Measurements from ENCODE around the gene ERCC6L2.

The ERCC6L2 gene

DNA sequence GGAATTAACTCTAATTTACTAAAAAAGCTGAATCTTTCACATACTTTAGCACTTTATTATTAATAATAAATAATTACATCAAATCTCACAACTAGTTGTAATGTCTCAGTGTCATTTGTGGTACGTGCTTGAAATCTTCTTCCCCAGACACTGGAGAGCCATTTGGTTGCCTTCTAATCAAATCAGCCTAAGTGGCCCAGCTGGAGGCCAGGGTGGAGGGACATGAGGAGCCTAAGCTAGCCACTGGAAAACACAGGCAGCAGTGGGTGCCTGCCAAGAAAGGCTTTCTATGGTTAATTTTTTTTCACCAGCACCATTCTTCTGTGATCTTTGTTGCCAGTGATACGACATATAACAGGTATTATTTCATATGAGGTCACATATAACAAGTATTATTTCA lies 117.0 kb downstream of the ERCC6L2 start:
- TF ChIP-seq GATA2 (IDR thresholded peaks at IDR 0.05; ENCODE audit: low read depth, low read length) (no peak), GATA3 (IDR thresholded peaks at IDR 0.05; ENCODE audit: low read depth, low read length) (no peak)

DNA sequence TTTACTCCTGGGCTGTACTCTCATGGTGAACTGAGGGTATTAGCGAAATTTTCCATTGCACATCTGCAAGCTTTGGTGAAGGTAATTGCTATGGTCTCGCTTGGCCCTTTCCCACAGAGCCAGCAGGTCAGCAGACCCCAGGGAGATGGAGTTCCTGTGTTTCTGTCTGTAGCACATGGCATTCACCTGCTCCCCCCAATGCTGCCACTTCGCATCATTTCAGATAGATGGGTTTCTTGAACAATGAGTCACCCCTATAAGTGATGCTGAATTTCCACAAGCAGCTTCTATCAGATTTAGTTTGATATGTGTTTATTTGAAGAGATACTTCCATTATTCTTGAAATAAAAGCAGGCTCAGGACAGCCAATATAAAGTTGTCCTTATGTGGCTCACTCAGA lies 117.8 kb downstream of the ERCC6L2 start:
- TF ChIP-seq GATA2 (IDR thresholded peaks at IDR 0.05; ENCODE audit: low read depth, low read length) (no peak), GATA3 (IDR thresholded peaks at IDR 0.05; ENCODE audit: low read depth, low read length) (no peak)

DNA sequence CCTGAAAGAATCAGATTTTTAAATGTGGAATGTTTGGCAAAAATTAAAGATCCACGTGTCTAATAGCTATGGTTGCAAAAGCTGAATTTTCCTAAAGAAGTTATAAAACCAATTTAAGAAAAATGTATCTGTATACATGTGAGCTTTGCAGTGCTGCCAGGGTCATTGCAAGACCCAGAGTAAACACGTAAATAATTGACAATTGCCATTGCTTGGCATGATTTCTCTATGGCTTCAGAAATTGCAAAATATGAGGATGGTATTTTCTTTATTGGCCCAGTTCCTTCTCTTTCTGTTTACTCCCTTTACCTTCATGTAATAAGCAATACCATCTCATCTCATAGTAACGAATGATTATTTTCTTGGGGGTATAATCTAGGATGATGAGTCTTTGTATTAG lies 123.9 kb downstream of the ERCC6L2 start:
- TF ChIP-seq GATA3 (IDR thresholded peaks at IDR 0.05; ENCODE audit: low read depth, low read length) (no peak), GATA2 (IDR thresholded peaks at IDR 0.05; ENCODE audit: low read depth, low read length) (no peak)

DNA sequence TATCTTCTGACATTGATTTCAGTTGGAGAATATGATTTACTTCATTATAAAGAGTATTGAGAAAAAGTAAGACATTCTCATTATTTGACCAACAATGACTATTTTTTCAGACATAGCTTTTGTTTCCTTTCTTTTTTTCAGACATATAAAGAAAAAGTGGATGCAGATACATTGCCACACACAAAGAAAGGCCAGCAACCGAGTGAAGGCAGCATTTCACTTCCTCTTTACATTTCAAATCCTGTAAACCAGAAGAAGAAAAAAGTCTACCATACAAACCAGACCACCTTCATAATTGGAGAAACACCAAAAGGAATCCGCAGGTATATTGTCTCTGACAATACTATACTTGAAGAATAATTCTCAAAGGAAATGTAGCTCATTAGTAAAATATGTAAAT lies 128.9 kb downstream of the ERCC6L2 start:
- TF ChIP-seq GATA2 (IDR thresholded peaks at IDR 0.05; ENCODE audit: low read depth, low read length) (no peak), GATA3 (IDR thresholded peaks at IDR 0.05; ENCODE audit: low read depth, low read length) (no peak)

DNA sequence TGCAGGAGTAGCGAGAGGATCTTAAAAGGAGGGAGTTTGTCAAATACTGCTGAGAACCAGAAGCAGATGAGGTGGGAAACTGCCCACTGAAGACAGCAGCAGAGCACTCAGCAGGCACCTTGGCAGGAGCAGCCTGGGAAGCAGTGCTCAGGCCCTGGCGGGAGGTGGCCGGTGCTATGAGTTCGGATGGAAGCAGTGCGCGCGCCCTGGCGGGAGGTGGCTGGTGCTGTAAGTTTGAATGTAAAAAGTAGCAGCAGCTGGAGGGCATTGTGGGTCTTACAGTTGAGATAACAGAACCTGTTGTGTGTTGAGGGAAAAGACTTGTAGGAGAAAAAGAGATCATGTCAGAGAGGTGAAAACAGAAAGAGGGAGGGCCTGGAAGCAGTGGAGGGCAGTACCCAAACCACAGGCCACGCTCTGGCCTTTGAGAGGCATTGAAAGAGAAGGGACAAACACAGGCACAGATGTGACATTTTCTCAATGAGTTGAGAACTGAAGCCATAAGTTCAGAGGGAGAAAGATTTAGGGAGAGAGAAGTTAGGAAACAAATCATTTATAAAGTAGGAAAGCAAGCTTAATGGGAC lies 130.9 kb downstream of the ERCC6L2 start:
- TF ChIP-seq GATA2 (IDR thresholded peaks at IDR 0.05; ENCODE audit: low read depth, low read length) (no peak), GATA3 (IDR thresholded peaks at IDR 0.05; ENCODE audit: low read depth, low read length) (no peak)

DNA sequence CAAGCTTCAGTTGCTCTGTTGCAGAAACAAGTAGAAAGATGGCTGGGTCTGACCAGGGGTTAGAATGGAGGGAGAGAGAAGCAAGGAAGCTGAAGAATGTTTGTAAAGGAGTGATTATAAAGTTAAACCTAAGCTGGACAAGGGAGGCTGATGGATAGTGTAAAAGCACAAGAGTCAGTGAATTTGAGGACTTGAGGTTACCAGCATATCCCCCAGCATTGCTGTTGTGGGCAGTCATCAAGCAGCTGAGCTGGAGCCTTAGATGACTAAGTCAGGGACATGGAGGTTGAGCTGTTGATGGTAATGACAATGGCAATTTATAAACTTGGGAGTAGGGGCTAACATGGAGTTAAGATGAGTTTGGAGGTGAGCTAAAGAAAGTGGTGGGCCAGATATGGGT lies 131.5 kb downstream of the ERCC6L2 start:
- TF ChIP-seq GATA3 (IDR thresholded peaks at IDR 0.05; ENCODE audit: low read depth, low read length) (no peak), GATA2 (IDR thresholded peaks at IDR 0.05; ENCODE audit: low read depth, low read length) (no peak)

DNA sequence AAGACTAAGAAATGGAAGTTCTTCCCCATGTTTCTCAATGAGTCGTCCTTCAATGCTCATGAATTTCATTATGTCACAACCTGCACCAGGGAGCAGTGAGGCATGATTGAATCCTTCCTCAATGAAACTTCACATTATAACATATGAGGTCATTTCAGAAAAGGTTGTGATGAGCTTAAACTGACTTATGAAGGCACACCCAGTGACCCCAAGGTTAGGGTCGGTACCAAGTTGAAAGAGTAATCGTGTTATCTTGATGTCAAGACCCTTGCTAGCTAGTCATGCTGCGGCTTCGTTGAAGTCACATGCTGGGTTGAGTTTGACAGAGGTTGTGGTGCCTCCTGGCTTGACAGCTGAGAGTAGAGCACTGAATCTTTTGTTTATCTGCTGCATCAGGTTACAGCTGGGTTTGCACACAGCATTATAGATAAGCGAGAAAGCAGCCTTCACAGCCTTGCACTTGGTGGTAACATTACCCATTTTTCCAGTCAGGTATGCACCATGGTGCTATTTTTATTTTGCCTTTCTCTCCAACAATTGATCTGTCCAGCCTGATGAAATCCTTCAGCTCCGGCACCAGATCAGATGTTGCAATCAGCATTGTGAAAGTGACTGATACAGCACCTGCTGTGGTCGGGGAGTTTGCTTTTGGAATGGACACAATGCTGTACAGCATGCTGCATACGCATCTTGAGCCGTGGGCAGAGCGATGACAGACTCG lies 133.2 kb downstream of the ERCC6L2 start:
- TF ChIP-seq GATA2 (IDR thresholded peaks at IDR 0.05; ENCODE audit: low read depth, low read length) (no peak), GATA3 (IDR thresholded peaks at IDR 0.05; ENCODE audit: low read depth, low read length) (no peak)

DNA sequence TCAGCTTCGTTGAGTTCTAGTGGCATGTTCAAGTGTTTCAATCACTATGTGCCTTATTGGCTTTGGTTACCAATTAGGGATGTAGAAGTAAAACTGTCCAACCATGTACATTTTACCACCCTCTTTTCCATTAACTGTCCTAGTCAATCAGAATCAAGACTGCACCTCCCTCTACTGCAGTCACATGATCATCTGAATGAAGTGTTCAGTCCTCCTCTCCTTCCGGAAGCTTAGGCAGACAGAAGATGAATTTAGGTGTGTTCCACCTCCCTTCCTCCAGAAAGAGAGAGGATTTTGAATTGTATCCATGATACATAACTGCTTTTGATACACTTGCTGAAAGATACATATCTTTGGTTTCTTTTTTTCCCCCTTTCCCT lies 133.7 kb downstream of the ERCC6L2 start:
- TF ChIP-seq GATA3 (IDR thresholded peaks at IDR 0.05; ENCODE audit: low read depth, low read length) (no peak), GATA2 (IDR thresholded peaks at IDR 0.05; ENCODE audit: low read depth, low read length) (no peak)

DNA sequence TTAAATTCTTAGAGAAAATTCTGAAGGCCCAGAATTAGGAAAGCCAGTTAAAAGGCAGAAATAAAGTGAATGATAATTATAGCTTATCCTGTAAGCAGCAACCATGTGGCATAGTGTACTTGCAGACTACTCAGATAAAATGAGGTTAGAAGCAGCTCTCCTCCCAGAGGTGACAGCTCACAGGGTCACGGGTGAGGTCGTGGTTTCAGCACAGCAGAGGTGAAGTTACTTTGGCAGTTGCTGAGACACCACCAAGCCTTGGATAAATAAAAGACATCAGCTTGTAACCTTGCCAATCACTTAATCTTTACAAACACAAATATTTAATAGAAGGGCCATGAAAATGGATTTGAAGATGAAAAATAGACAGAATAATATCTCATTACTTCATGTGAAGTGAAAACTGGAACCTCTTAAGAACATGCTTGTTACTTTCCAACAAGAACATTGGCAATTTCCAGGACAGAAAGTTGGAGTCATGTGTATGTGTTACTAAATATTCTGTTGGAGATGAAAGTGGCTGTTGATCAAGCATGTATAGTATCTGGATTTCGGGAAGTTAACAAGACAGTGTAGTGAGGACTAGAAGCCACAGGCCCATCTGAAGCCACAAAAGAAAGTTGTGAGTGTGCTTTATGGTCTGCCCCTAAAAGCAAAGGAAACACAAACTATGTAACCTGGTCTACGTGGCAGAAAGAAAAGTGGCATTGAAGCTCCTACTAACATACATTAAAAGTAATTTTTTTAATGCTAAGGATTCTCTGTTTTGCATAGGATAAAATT lies 134.4 kb downstream of the ERCC6L2 start:
- TF ChIP-seq GATA2 (IDR thresholded peaks at IDR 0.05; ENCODE audit: low read depth, low read length) (no peak), GATA3 (IDR thresholded peaks at IDR 0.05; ENCODE audit: low read depth, low read length) (no peak)

DNA sequence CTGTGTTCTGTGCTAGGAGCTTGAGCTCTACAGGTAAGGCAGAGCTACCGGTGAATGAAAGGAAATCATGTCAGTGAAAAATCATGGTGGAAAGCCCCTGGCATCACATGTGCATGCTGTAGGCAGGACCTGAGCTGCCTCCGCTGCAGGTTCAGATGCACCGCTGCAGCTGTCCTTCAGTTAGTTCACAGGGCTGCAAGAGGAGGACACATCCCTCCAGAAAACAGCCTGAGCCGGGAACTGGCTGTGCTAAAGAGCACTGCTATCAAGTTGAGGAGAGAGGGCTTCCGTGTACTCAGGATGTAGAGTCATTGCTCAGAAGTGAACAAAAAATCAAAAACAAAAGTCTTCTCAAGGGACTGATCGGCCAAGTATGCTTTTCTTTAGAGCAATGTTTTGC lies 138.6 kb downstream of the ERCC6L2 start:
- TF ChIP-seq GATA2 (IDR thresholded peaks at IDR 0.05; ENCODE audit: low read depth, low read length) (no peak), GATA3 (IDR thresholded peaks at IDR 0.05; ENCODE audit: low read depth, low read length) (no peak)

DNA sequence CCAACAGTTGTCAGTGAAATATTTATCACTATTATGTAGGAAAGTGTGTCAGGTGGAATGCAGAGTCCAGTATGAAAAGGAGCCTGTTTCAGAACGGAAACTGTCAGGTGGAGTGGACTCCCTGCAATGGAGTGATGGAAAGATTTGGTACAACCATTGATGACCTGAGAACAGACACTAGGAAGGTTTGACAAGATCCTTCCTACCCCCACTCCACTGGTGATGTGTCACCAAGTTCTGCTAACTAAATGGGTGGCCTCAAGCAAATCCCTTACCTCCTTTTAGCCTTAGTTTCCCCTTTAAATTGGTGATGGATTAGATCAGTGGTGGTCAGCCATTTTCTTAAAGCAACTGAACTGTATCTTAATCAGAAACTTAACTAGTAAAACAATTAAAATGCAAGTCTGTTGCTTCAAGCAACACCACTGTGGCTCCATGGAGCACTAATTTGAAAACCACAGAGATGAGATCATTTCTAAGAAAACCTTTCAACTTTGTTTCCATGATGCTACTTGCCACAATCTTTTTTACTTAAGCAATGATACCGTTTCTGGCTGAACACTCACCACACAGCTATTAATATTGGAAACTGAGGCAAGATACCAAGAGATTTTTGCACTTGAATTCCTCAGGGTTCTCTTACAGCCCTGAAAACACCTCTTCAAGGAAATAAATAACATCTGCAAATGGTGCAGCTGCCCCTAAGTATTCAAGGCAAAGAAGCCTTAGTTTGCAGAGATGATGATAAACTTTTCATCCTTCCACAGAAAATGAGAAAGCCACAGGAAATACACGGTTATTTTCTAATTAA lies 140.6 kb downstream of the ERCC6L2 start:
- TF ChIP-seq GATA2 (IDR thresholded peaks at IDR 0.05; ENCODE audit: low read depth, low read length) (no peak), GATA3 (IDR thresholded peaks at IDR 0.05; ENCODE audit: low read depth, low read length) (no peak)

Measured in SH-SY5Y (cell line).